ENCODE results near the gene SRPK2. TPM values are rescaled to one million over a fixed set of nuclear protein-coding genes. Genes with fewer than 3 reads are reported as not detected.

The SRPK2 gene
- total RNA-seq, 4 donors from 2014 or later, result 61.7 to 89.1 (median 78.4) TPM

GRCh38 chr7:105227391-105227790 is 161.3 kb downstream of the SRPK2 start:
- Histone ChIP-seq H3K27me3 (no peaks in the 10 kb centered on the region), H3K27ac (no peak overlapping the region), H3K9me3 (no peaks in the 10 kb centered on the region), H3K4me3 (no peak overlapping the region), H3K36me3 (peaks cover 2% of the 10 kb centered on the region), H3K4me1 (peaks cover 6% of the 10 kb centered on the region)
- DNase-seq (ENCODE audit: low spot score in 2 of 2), result no peak
- no peak for TF ChIP-seq CTCF (IDR thresholded peaks at IDR 0.05)
- TF ChIP-seq POLR2A (IDR thresholded peaks at IDR 0.05), result no peak
- no peak for TF ChIP-seq POLR2AphosphoS5 (IDR thresholded peaks at IDR 0.05)
- no peak for TF ChIP-seq EP300 (IDR thresholded peaks at IDR 0.05)
- WGBS, result 83% methylated on average over 2 of the region's 2 CpGs

- Histone ChIP-seq H3K27ac (peak overlapping the region; percentile 42), H3K36me3 (peaks cover 2% of the 10 kb centered on the region), H3K9me3 (no peaks in the 10 kb centered on the region), H3K4me3 (no peak overlapping the region), H3K27me3 (no peaks in the 10 kb centered on the region), H3K4me1 (peaks cover 10% of the 10 kb centered on the region)
- TF ChIP-seq EP300 (IDR thresholded peaks at IDR 0.05), result no peak
- no peak for TF ChIP-seq POLR2AphosphoS5 (IDR thresholded peaks at IDR 0.05)
- TF ChIP-seq CTCF (IDR thresholded peaks at IDR 0.05), result no peak
- TF ChIP-seq POLR2A (IDR thresholded peaks at IDR 0.05), result no peak
- no peak for DNase-seq (ENCODE audit: low spot score in 2 of 2)
- WGBS, result 51% methylated on average over 6 of the region's 6 CpGs
Observed at GRCh38 chr7:105224884-105225651, 163.7 kb downstream of the SRPK2 start.

GRCh38 chr7:105222953-105223352 is 165.8 kb downstream of the SRPK2 start:
- Histone ChIP-seq H3K27ac (no peak overlapping the region), H3K4me3 (no peak overlapping the region), H3K9me3 (no peaks in the 10 kb centered on the region), H3K27me3 (no peaks in the 10 kb centered on the region), H3K4me1 (peaks cover 25% of the 10 kb centered on the region), H3K36me3 (no peaks in the 10 kb centered on the region)
- no peak for TF ChIP-seq EP300 (IDR thresholded peaks at IDR 0.05)
- no peak for TF ChIP-seq CTCF (IDR thresholded peaks at IDR 0.05)
- no peak for TF ChIP-seq POLR2AphosphoS5 (IDR thresholded peaks at IDR 0.05)
- TF ChIP-seq POLR2A (IDR thresholded peaks at IDR 0.05), result no peak
- 79% methylated on average over 5 of the region's 5 CpGs for WGBS
- DNase-seq (ENCODE audit: low spot score in 2 of 2), result no peak

- DNase-seq (ENCODE audit: low spot score in 2 of 2), result no peak
- TF ChIP-seq EP300 (IDR thresholded peaks at IDR 0.05), result no peak
- TF ChIP-seq POLR2A (IDR thresholded peaks at IDR 0.05), result no peak
- no peak for TF ChIP-seq CTCF (IDR thresholded peaks at IDR 0.05)
- Histone ChIP-seq H3K4me3 (no peak overlapping the region), H3K9me3 (no peaks in the 10 kb centered on the region), H3K4me1 (peaks cover 23% of the 10 kb centered on the region), H3K27ac (peak overlapping the region; percentile 63), H3K36me3 (no peaks in the 10 kb centered on the region), H3K27me3 (no peaks in the 10 kb centered on the region)
- WGBS, result 66% methylated on average over 2 of the region's 2 CpGs
Observed at GRCh38 chr7:105219771-105220160, 169.0 kb downstream of the SRPK2 start.

- H3K27ac ChIP-seq, result peak overlapping the region; percentile 63
- WGBS, result 83% methylated on average over 11 of the region's 11 CpGs
- DNase-seq (ENCODE audit: low spot score in 2 of 2), result no peak
Observed at GRCh38 chr7:105218939-105219770, 169.6 kb downstream of the SRPK2 start.

More at GRCh38 chr7:105218939-105219770, 169.6 kb downstream of the SRPK2 start:
- no peaks in the 10 kb centered on the region for H3K9me3 ChIP-seq
- TF ChIP-seq POLR2A (IDR thresholded peaks at IDR 0.05) (no peak), CTCF (IDR thresholded peaks at IDR 0.05) (no peak), EP300 (IDR thresholded peaks at IDR 0.05) (no peak)
- H3K4me1 ChIP-seq, result peaks cover 21% of the 10 kb centered on the region
- H3K27me3 ChIP-seq, result no peaks in the 10 kb centered on the region
- H3K4me3 ChIP-seq, result no peak overlapping the region
- H3K36me3 ChIP-seq, result no peaks in the 10 kb centered on the region

Data from suprapubic skin (tissue), 4 donors.